Measurements from ENCODE around the gene CTNNBL1.

The CTNNBL1 gene

GRCh38 chr20:37723668-37724067 is 29.8 kb downstream of the CTNNBL1 start:
- TF ChIP-seq TAF1 (IDR thresholded peaks at IDR 0.05; ENCODE audit: borderline replicate concordance, low read depth, low read length) (no peak), POLR2AphosphoS5 (IDR thresholded peaks at IDR 0.05; ENCODE audit: low read depth, low read length) (no peak), POLR2A (IDR thresholded peaks at IDR 0.05; ENCODE audit: low read depth, low read length) (no peak)
- DNase-seq (ENCODE audit: insufficient read length) = no peak
- no peak for FAIRE-seq

GRCh38 chr20:37725165-37725564 is 31.3 kb downstream of the CTNNBL1 start:
- DNase-seq (ENCODE audit: insufficient read length) (no peak), FAIRE-seq (no peak)
- TF ChIP-seq TAF1 (IDR thresholded peaks at IDR 0.05; ENCODE audit: borderline replicate concordance, low read depth, low read length) (no peak), POLR2A (IDR thresholded peaks at IDR 0.05; ENCODE audit: low read depth, low read length) (no peak), POLR2AphosphoS5 (IDR thresholded peaks at IDR 0.05; ENCODE audit: low read depth, low read length) (no peak)

- DNase-seq (ENCODE audit: insufficient read length) (no peak), FAIRE-seq (no peak)
- no peak for TF ChIP-seq POLR2A (IDR thresholded peaks at IDR 0.05; ENCODE audit: low read depth, low read length)
- no peak for TF ChIP-seq POLR2AphosphoS5 (IDR thresholded peaks at IDR 0.05; ENCODE audit: low read depth, low read length)
- TF ChIP-seq TAF1 (IDR thresholded peaks at IDR 0.05; ENCODE audit: borderline replicate concordance, low read depth, low read length) = no peak
These were observed 32.0 kb downstream of the CTNNBL1 start for GRCh38 chr20:37725855-37726254.

- DNase-seq (ENCODE audit: insufficient read length) (no peak), FAIRE-seq (no peak)
- no peak for TF ChIP-seq POLR2A (IDR thresholded peaks at IDR 0.05; ENCODE audit: low read depth, low read length)
- no peak for TF ChIP-seq TAF1 (IDR thresholded peaks at IDR 0.05; ENCODE audit: borderline replicate concordance, low read depth, low read length)
- TF ChIP-seq POLR2AphosphoS5 (IDR thresholded peaks at IDR 0.05; ENCODE audit: low read depth, low read length) = no peak
These were observed 32.5 kb downstream of the CTNNBL1 start for GRCh38 chr20:37726321-37726720.

DNA sequence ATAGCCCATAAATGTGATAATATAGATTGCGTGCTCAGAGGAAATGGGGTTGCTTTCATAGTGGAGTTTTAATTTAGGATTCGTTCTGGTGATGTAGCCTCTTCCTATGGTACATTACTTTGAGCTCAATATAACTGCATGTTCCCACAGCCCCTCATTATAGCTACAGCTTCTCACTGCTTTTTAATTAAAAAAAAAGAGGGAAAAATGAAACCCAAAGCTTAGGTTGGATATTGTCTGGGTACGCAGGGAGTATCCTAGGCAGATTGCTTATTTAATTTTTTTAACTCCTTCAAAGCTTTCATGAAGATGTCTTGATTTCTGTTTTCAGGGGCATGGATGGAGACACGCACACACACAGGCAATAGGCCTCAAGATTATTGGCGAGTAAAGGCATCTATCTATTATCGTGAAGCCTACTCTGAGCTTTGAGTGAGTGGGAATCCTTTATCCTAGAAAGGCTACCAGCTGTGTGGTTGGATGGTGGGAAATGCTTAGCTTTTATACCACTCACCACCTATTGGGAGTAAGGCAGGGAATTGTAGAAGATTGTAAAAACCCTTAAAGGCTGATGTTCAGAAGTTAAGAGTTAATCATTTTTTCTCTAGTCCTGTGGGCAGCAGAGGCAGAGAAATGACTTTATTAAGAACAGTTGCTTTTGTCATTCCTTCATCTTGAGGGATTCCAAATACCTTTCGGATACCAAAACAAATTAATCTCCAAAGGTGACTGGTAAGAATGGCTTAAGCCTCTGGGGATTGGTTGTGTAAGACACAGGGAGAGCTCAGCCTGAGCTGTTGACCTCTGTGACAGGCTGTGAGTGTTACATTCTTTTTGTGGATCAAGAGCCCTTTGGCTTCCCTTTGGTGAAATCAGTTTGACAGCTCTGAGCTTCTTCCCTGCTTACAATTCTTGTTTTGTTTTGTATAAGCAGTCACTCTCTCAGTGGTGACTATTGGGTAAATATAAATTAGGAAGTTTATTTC is 33.4 kb downstream of the CTNNBL1 start:
- TF ChIP-seq POLR2A (IDR thresholded peaks at IDR 0.05; ENCODE audit: low read depth, low read length) (no peak), POLR2AphosphoS5 (IDR thresholded peaks at IDR 0.05; ENCODE audit: low read depth, low read length) (no peak), TAF1 (IDR thresholded peaks at IDR 0.05; ENCODE audit: borderline replicate concordance, low read depth, low read length) (no peak)
- DNase-seq (ENCODE audit: insufficient read length) (no peak), FAIRE-seq (no peak)

GRCh38 chr20:37727957-37728634 is 34.3 kb downstream of the CTNNBL1 start:
- TF ChIP-seq POLR2AphosphoS5 (IDR thresholded peaks at IDR 0.05; ENCODE audit: low read depth, low read length) (no peak), TAF1 (IDR thresholded peaks at IDR 0.05; ENCODE audit: borderline replicate concordance, low read depth, low read length) (no peak), POLR2A (IDR thresholded peaks at IDR 0.05; ENCODE audit: low read depth, low read length) (no peak)
- DNase-seq (ENCODE audit: insufficient read length) (no peak), FAIRE-seq (peak; percentile 67)

DNA sequence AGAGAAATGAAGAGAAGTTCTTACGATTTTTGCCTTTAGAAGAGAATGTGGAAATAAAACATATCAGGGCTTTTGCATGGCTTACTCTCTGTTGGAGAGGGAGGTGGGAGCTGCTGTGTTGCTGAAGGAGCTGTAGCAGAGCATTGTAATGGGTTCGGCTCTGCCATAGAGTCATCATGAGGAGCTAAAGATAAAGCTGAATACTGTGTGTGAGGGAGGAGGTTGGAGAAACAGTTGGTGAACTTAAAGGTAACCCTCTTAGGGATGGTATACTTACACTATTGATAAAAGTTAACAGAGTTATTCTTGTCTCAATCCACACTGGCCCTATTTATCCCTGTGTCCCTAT is 34.8 kb downstream of the CTNNBL1 start:
- DNase-seq (ENCODE audit: insufficient read length) (no peak), FAIRE-seq (no peak)
- TF ChIP-seq POLR2A (IDR thresholded peaks at IDR 0.05; ENCODE audit: low read depth, low read length) (no peak), POLR2AphosphoS5 (IDR thresholded peaks at IDR 0.05; ENCODE audit: low read depth, low read length) (no peak), TAF1 (IDR thresholded peaks at IDR 0.05; ENCODE audit: borderline replicate concordance, low read depth, low read length) (no peak)

DNA sequence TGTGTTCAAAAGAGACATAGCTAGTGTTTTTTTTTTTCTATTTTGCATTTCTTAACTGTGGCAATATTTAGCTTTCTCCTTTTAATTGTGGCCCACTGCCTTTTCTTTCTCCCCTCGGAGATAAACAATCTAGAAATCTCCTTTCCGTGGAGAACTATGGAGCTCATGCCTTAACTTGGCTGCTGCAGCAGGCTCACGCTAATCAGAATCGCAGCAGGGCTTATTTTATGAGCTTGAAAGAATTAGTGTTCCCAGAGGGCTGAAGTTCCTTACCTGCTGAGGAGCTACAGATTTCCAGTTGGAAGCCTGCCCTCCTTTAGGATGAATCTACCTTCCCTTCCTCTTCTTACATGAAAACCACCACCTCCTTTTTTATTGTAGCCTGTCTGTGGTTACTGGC is 35.6 kb downstream of the CTNNBL1 start:
- TF ChIP-seq POLR2A (IDR thresholded peaks at IDR 0.05; ENCODE audit: low read depth, low read length) (no peak), TAF1 (IDR thresholded peaks at IDR 0.05; ENCODE audit: borderline replicate concordance, low read depth, low read length) (no peak), POLR2AphosphoS5 (IDR thresholded peaks at IDR 0.05; ENCODE audit: low read depth, low read length) (no peak)
- FAIRE-seq = no peak
- DNase-seq (ENCODE audit: insufficient read length) = no peak

DNA sequence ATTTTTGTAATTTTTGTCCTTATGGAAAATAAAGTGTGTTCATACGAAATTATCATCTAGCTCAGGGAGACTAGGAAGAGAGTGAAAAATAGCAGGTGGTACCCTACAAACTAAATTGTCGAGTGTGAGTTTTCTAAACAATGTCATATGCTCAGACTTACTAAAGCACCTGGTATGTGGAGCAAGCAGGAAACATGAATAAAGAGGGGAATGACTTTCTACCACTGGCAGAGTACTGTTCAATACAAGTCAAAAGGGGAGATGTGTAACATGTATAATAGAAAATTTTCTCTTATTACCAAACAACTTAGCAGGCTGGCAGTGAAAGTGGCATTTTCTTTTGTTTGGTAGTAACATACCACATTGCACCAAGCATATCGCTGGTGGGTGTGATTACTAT is 36.1 kb downstream of the CTNNBL1 start:
- no peak for TF ChIP-seq POLR2A (IDR thresholded peaks at IDR 0.05; ENCODE audit: low read depth, low read length)
- TF ChIP-seq POLR2AphosphoS5 (IDR thresholded peaks at IDR 0.05; ENCODE audit: low read depth, low read length) = no peak
- TF ChIP-seq TAF1 (IDR thresholded peaks at IDR 0.05; ENCODE audit: borderline replicate concordance, low read depth, low read length) = no peak
- no peak for DNase-seq (ENCODE audit: insufficient read length)
- FAIRE-seq = no peak

DNA sequence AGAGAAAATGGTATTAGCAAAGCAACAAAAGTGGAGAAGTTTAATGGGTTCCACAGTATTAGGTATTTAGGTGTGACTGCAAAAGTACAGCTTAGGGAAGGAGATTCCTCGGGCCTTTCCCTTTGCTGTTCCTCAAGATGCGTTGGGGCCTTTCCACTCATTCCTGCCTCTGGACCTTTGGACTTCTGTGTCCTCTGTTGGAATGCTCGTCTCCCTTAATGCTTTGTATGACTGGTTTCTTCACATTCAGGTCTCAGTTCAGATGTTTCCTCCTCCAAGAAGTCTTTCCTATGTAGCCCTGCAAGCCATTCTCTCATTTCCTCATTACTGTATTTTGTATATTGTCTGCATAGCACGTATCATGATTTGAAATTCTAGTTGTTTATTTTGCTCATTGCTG is 39.6 kb downstream of the CTNNBL1 start:
- FAIRE-seq (no peak), DNase-seq (ENCODE audit: insufficient read length) (no peak)
- TF ChIP-seq TAF1 (IDR thresholded peaks at IDR 0.05; ENCODE audit: borderline replicate concordance, low read depth, low read length) (no peak), POLR2AphosphoS5 (IDR thresholded peaks at IDR 0.05; ENCODE audit: low read depth, low read length) (no peak), POLR2A (IDR thresholded peaks at IDR 0.05; ENCODE audit: low read depth, low read length) (no peak)

DNA sequence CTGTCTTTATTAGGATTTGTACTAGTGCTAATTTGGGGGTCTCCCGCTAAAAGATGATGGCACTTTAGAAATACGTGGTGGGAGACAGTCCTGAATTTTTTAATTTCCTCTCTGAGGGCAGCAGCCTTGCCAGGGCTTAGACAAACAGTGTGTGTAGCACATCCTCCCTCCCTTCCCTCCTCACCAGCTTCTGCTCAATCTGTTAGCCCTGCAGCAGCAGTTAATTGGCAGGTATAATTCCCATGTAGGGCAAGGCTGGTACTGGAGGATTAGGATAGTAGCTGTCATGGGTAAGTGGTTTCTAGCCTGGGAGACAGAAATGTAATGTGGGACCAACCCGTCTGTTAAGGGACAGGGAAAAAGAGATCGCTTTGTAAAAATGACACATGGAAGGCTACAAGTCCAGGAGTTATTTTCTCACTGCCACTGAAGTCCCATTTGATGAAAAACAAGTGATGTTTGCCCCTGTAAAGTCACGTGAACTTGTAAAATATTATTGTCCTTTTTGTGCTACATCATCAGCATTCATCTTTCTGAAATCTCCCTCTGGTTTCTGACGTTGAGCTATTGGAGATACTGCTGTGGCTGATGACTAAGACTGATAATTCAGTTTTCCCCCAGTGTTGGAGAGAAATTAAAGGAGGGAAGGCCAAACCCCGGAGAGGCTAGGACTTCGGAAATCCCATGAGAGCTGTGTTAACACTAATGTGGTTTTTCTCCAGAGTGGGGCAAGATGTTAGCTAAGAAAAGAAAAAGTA is 40.6 kb downstream of the CTNNBL1 start:
- no peak for FAIRE-seq

More for the DNA sequence above, 40.6 kb downstream of the CTNNBL1 start:
- no peak for DNase-seq (ENCODE audit: insufficient read length)
- TF ChIP-seq POLR2A (IDR thresholded peaks at IDR 0.05; ENCODE audit: low read depth, low read length) (no peak), TAF1 (IDR thresholded peaks at IDR 0.05; ENCODE audit: borderline replicate concordance, low read depth, low read length) (no peak), POLR2AphosphoS5 (IDR thresholded peaks at IDR 0.05; ENCODE audit: low read depth, low read length) (no peak)

All from GM12892 (cell line).